H1 (cell line): Measurements from ENCODE around the gene GNG4. TPM values are rescaled to one million over a fixed set of nuclear protein-coding genes. Genes with fewer than 3 reads are reported as not detected.

Source experiments
- CTCF ChIA-PET: fragments of 300-600 bp; sonication (Branson Sonifier 250); formaldehyde crosslinking; loops from one replicate; lab custom pipeline; 2021; ENCODE audit not compliant: partially characterized antibody; lab: Charles Lee
- POLR2A ChIA-PET: fragments of 300-600 bp; sonication (Branson Sonifier 250); formaldehyde crosslinking; loops from one replicate; lab custom pipeline; 2021; ENCODE audit warnings: inconsistent platforms; ENCODE audit not compliant: partially characterized antibody; lab: Charles Lee
- DNase-seq, 2 experiments: peaks; one replicate each; pipeline versions ENCODE4 v3.0.0 to v3.0.0-alpha.2; 2010 to 2022; ENCODE audit warnings: low spot score in 2 of 2, low read depth in 1 of 2, mixed read lengths in 1 of 2
- FAIRE-seq: peaks from 2 replicates; lab custom pipeline; 2011; peaks lifted over from hg19 to GRCh38; lab: Jason Lieb, UNC
- H2AFZ ChIP-seq: 2 replicates; pipeline ENCODE4 v1.8.1; 2012; ENCODE audit warnings: low read length, inconsistent platforms
- H2AK5ac ChIP-seq: 2 replicates; pipeline ENCODE4 v1.6.1; 2013; ENCODE audit warnings: low read depth, low read length
- H2BK120ac ChIP-seq: replicated peaks from 2 replicates; pipeline ENCODE3; 2013; ENCODE audit warnings: low read depth, low read length, inconsistent platforms
- H2BK12ac ChIP-seq: 2 replicates; pipeline ENCODE4 v1.6.1; 2013; ENCODE audit warnings: low read depth, low read length
- H2BK15ac ChIP-seq: 2 replicates; pipeline ENCODE4 v1.6.1; 2013; ENCODE audit warnings: low read length
- H2BK20ac ChIP-seq: 2 replicates; pipeline ENCODE4 v1.6.1; 2013; ENCODE audit warnings: low read length
- H2BK5ac ChIP-seq: 2 replicates; pipeline ENCODE4 v1.6.1; 2013; ENCODE audit warnings: low read depth, low read length
- H3K14ac ChIP-seq: 2 replicates; pipeline ENCODE4 v1.6.1; 2013; ENCODE audit warnings: inconsistent platforms; ENCODE audit not compliant: insufficient read length
- H3K18ac ChIP-seq: 2 replicates; pipeline ENCODE4 v1.6.1; 2013; ENCODE audit warnings: low read length; ENCODE audit errors: extremely low read depth
- H3K23ac ChIP-seq: 2 replicates; pipeline ENCODE4 v1.6.1; 2013; ENCODE audit warnings: inconsistent platforms; ENCODE audit not compliant: insufficient read length
- H3K23me2 ChIP-seq: 2 replicates; pipeline ENCODE4 v1.6.1; 2013; ENCODE audit warnings: low read depth, low read length
- H3K27ac ChIP-seq: 2 replicates; pipeline ENCODE4 v1.6.1; 2011; ENCODE audit warnings: low read depth, low read length, inconsistent platforms
- H3K27me3 ChIP-seq, 4 experiments: replicated peaks in 1 of 4; 1 replicate in 1 of 4; 2 replicates in 3 of 4; pipeline versions ENCODE4 v1.6.1 to v1.8.1; 2011 to 2013; ENCODE audit warnings: low read length in 3 of 4, mild to moderate bottlenecking in 3 of 4, inconsistent platforms in 2 of 4, mixed read lengths in 2 of 4, moderate library complexity in 1 of 4; ENCODE audit not compliant: control insufficient read depth in 3 of 4, insufficient read depth in 3 of 4; ENCODE audit errors: extremely low read depth in 1 of 4
- H3K36me3 ChIP-seq, 4 experiments: 2 replicates each; pipeline versions ENCODE4 v1.6.1 to v1.8.1; 2011 to 2013; ENCODE audit warnings: mild to moderate bottlenecking in 4 of 4, low read length in 3 of 4, moderate library complexity in 2 of 4, control low read depth in 1 of 4, inconsistent platforms in 1 of 4; ENCODE audit not compliant: insufficient read depth in 4 of 4, control insufficient read depth in 2 of 4
- H3K4ac ChIP-seq: replicated peaks from 2 replicates; pipeline ENCODE3; 2013; ENCODE audit warnings: low read length, low read depth, mixed read lengths, inconsistent platforms; ENCODE audit not compliant: insufficient read length
- H3K4me1 ChIP-seq, 4 experiments: replicated peaks in 1 of 4; 1 replicate in 1 of 4; 2 replicates in 3 of 4; pipeline versions ENCODE4 v1.6.1 to v1.8.1; 2011 to 2013; ENCODE audit warnings: low read length in 3 of 4, inconsistent platforms in 2 of 4, mixed read lengths in 1 of 4; ENCODE audit not compliant: insufficient read depth in 4 of 4, control insufficient read depth in 3 of 4
- H3K4me2 ChIP-seq, 2 experiments: 2 replicates each; pipeline versions ENCODE4 v1.6.1 to v1.8.1; 2011 to 2013; ENCODE audit warnings: low read depth in 2 of 2, low read length in 2 of 2, control low read depth in 1 of 2, inconsistent platforms in 1 of 2, mild to moderate bottlenecking in 1 of 2; ENCODE audit not compliant: insufficient read depth in 1 of 2
- H3K4me3 ChIP-seq, 4 experiments: fragments of 200-600, 300-600 bp in 1 of 4; sonication (generic), shearing (Covaris generic), sonication (Bioruptor Twin) in 1 of 4; 2 replicates each; pipeline versions ENCODE4 v1.5.1 to v1.8.1; 2011 to 2016; ENCODE audit warnings: low read length in 4 of 4, low read depth in 3 of 4, control low read depth in 2 of 4, inconsistent platforms in 2 of 4, mild to moderate bottlenecking in 2 of 4, mixed read lengths in 1 of 4, moderate library complexity in 1 of 4; ENCODE audit not compliant: insufficient read depth in 2 of 4; ENCODE audit errors: extremely low read depth in 1 of 4
- H3K56ac ChIP-seq: replicated peaks from 2 replicates; pipeline ENCODE3; 2013; ENCODE audit warnings: low read depth, mild to moderate bottlenecking, mixed read lengths, low read length, inconsistent platforms; ENCODE audit not compliant: insufficient read length
- H3K79me1 ChIP-seq: 2 replicates; pipeline ENCODE4 v1.6.1; 2013; ENCODE audit warnings: low read depth, low read length, control low read depth
- H3K79me2 ChIP-seq, 2 experiments: 2 replicates each; pipeline versions ENCODE4 v1.6.1 to v1.8.1; 2012 to 2013; ENCODE audit warnings: low read length in 2 of 2, mild to moderate bottlenecking in 2 of 2, inconsistent platforms in 1 of 2; ENCODE audit not compliant: insufficient read depth in 2 of 2, control insufficient read depth in 1 of 2
- H3K9ac ChIP-seq, 4 experiments: replicated peaks in 1 of 4; 1 replicate in 1 of 4; 2 replicates in 3 of 4; pipeline versions ENCODE4 v1.6.1 to v1.8.1; 2011 to 2013; ENCODE audit warnings: low read depth in 3 of 4, low read length in 3 of 4, control low read depth in 2 of 4, mild to moderate bottlenecking in 2 of 4, moderate library complexity in 2 of 4, inconsistent platforms in 1 of 4; ENCODE audit errors: extremely low read depth in 1 of 4
- H3K9me3 ChIP-seq, 2 experiments: 2 replicates each; pipeline versions ENCODE4 v1.6.1 to v1.8.1; 2012 to 2013; ENCODE audit warnings: mild to moderate bottlenecking in 2 of 2, moderate library complexity in 2 of 2, control low read depth in 1 of 2, inconsistent platforms in 1 of 2, low read depth in 1 of 2, low read length in 1 of 2, mixed read lengths in 1 of 2; ENCODE audit not compliant: insufficient read depth in 2 of 2
- H4K20me1 ChIP-seq, 2 experiments: replicated peaks in 1 of 2; 2 replicates each; pipeline versions ENCODE3 to v1.8.1; 2011 to 2013; ENCODE audit warnings: inconsistent platforms in 2 of 2, low read length in 2 of 2, mild to moderate bottlenecking in 1 of 2; ENCODE audit not compliant: insufficient read depth in 2 of 2, control insufficient read depth in 1 of 2
- H4K5ac ChIP-seq: 2 replicates; pipeline ENCODE4 v1.6.1; 2013; ENCODE audit warnings: low read length, low read depth, mixed read lengths, inconsistent platforms; ENCODE audit not compliant: insufficient read length
- H4K8ac ChIP-seq: 2 replicates; pipeline ENCODE4 v1.8.0; 2013; ENCODE audit warnings: mild to moderate bottlenecking, moderate library complexity, low read length, inconsistent platforms; ENCODE audit not compliant: insufficient read depth; ENCODE audit errors: extremely low read depth
- H4K91ac ChIP-seq: replicated peaks from 2 replicates; pipeline ENCODE3; 2013; ENCODE audit warnings: low read length, mixed read lengths, inconsistent platforms; ENCODE audit not compliant: insufficient read length
- CBX5 ChIP-seq: fragments of 300-800, 300-1000 bp; sonication (generic); IDR thresholded peaks from 2 replicates; pipeline ENCODE4 v1.7.1; 2016; ENCODE audit warnings: antibody characterized with exemption, low read length, low read depth
- GABPA ChIP-seq: IDR thresholded peaks from 2 replicates; pipeline ENCODE4 v1.6.1; 2011; ENCODE audit warnings: mild to moderate bottlenecking, low read length, moderate library complexity, borderline replicate concordance; ENCODE audit not compliant: insufficient read depth
- RAD21 ChIP-seq, 2 experiments: IDR thresholded peaks in 1 of 2; conservative IDR thresholded peaks in 1 of 2; 2 replicates each; pipeline ENCODE4 v1.6.1; 2011; ENCODE audit warnings: low read depth in 2 of 2, low read length in 2 of 2, improper control_type of control experiment in 1 of 2, inconsistent platforms in 1 of 2, mild to moderate bottlenecking in 1 of 2, moderate library complexity in 1 of 2
- YY1 ChIP-seq: IDR thresholded peaks from 2 replicates; pipeline ENCODE4 v1.6.1; 2011; ENCODE audit warnings: low read depth, mild to moderate bottlenecking, low read length
- WGBS, 2 experiments: shearing (Covaris generic) in 1 of 2; methylation state at CpG; one replicate each; pipeline versions ENCODE4 v1.1.6 to v1.1.7; 2013 to 2015; ENCODE audit warnings: low lambda C conversion rate in 2 of 2, mixed read lengths in 2 of 2, inconsistent platforms in 1 of 2, low coverage in 1 of 2, missing lambda C conversion rate in 1 of 2; ENCODE audit not compliant: insufficient replicate concordance in 2 of 2, insufficient coverage in 1 of 2, insufficient read length in 1 of 2; ENCODE audit errors: extremely low coverage in 1 of 2, missing lambda C conversion rate in 1 of 2; 5-methylcytosine and 5-hydroxymethylcytosine counted together
- polyA plus RNA-seq, 7 experiments: library from polyadenylated mRNA; depleted of rRNA in 3 of 7; stranded (reverse) in 5 of 7; unstranded in 2 of 7; fragments of >200 nt in 5 of 7; fragments of 200-250 nt in 2 of 7; gene quantifications; 1 replicate in 5 of 7; 2 replicates in 1 of 7; 4 replicates in 1 of 7; pipeline versions ENCODE4 v1.2.1 to v1.2.3, GENCODE V29; 2011 to 2013; ENCODE audit warnings: missing spikeins in 2 of 7, mixed read lengths in 2 of 7
- total RNA-seq: library from RNA; stranded (reverse); fragmentation: NEBNext Ultra II Directional; extraction: Animal tissue kit (Norgen Biotek cat#: 25700); gene quantifications from 2 replicates; pipeline ENCODE4 v1.2.1, GENCODE V29; 2021

GNG4 gene
- total and polyA plus RNA-seq, 2 of the 8 experiments (the other 6 are each of a cell fraction or from before 2014, with no cell fraction given) = 95.5 to 96.8 TPM

- H4K20me1 ChIP-seq = peaks cover 0 to 2% of the 10 kb centered on the region in 2 experiments
- H3K27me3 ChIP-seq = no peaks in the 10 kb centered on the region
- H3K4me1 ChIP-seq = no peaks in the 10 kb centered on the region
- 89% methylated on average over 4 of the region's 4 CpGs; no CpG with 5 or more reads in 1 of the 2 experiments for WGBS, 2 experiments
- H3K36me3 ChIP-seq = peaks cover 5 to 41% (median 17%) of the 10 kb centered on the region in 4 experiments
- no peak overlapping the region for H3K14ac ChIP-seq
- H3K23ac ChIP-seq = no peak overlapping the region
- no peak for FAIRE-seq
- no peak overlapping the region for H2BK120ac ChIP-seq
- no peak for DNase-seq
- no peak overlapping the region for H3K27ac ChIP-seq
- no peak overlapping the region for H4K5ac ChIP-seq
- TF ChIP-seq CBX5 (no peak), RAD21 (IDR thresholded peaks at IDR 0.05 in 1 of 2, conservative IDR thresholded peaks at IDR 0.05 in 1 of 2; ENCODE audit: low read depth in 2 of 2, low read length in 2 of 2) (no peak), GABPA (no peak), YY1 (no peak)
- H3K56ac ChIP-seq = no peak overlapping the region
- H3K9ac ChIP-seq = no peak overlapping the region
- no peaks in the 10 kb centered on the region for H3K79me2 ChIP-seq
- H2BK12ac ChIP-seq = no peak overlapping the region
- H4K8ac ChIP-seq = no peak overlapping the region
- H3K9me3 ChIP-seq = no peaks in the 10 kb centered on the region; a peak in 1 of 4 replicates
- H2BK15ac ChIP-seq = no peak overlapping the region
- no peak overlapping the region for H2AFZ ChIP-seq
- no peak overlapping the region for H2AK5ac ChIP-seq
- no peak overlapping the region for H2BK5ac ChIP-seq
- POLR2A ChIA-PET = interaction anchor here (1.0 kb wide), 1 partner anchor 63 kb away, joined by 3 read pairs; no protein-coding TSS in a partner anchor
- peaks cover 8% of the 10 kb centered on the region; the same call in 1 of the 2 replicates for H3K23me2 ChIP-seq
- no peak overlapping the region for H3K4ac ChIP-seq
- H2BK20ac ChIP-seq = no peak overlapping the region
- H3K18ac ChIP-seq = no peak overlapping the region
- H4K91ac ChIP-seq = no peak overlapping the region
- H3K4me3 ChIP-seq = no peak overlapping the region
- no peaks in the 10 kb centered on the region; the same call in 1 of the 2 replicates for H3K79me1 ChIP-seq
- CTCF ChIA-PET = interaction anchor here (1.0 to 4.1 kb wide), 6 partner anchors 12 to 128 kb away, joined by 3 to 47 read pairs (median 4); no protein-coding TSS in a partner anchor
- H3K4me2 ChIP-seq = no peak overlapping the region
These were observed 66.0 kb downstream of the GNG4 start for GRCh38 chr1:235583511-235584001.
